ENCODE data around the gene CDYL. TPM values are rescaled to one million over a fixed set of nuclear protein-coding genes. Genes with fewer than 3 reads are reported as not detected.
A peak's percentile ranks its signal among the peaks of the same experiment; 100 is the strongest.

CDYL gene
- polyA plus RNA-seq, 3 donors, result 2.9 to 21.2 (median 4.2) TPM

DNA sequence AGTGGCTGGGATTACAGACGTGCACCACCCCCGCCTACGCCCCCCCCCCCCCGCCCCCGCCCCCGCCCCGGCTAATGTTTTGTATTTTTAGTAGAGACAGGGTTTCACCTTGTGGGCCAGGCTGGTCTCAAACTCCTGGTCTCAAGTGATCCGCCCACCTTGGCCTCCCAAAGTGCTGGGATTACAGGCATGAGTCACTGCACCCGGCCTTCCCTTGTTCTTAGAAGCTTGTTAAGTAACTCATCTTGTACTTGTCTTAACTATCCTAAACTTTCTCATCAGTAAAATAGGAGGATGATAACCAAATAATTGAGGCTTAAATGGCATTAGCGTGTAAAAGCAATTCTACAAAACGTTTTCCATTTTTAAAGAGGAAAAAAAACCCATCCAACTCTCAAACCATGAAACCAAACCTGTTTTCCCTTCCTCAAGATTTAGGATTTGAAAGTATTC, 4.2 kb downstream of the CDYL start:
- peaks cover 58% of the 10 kb centered on the region for H3K4me1 Mint-ChIP-seq
- H3K36me3 Mint-ChIP-seq, result peaks cover 0 to 3% of the 10 kb centered on the region in 2 donors
- Histone ChIP-seq H3K27ac (ENCODE audit: low read depth in 1 of 2, low read length in 2 of 2) (no peak overlapping the region), H4K20me1 (ENCODE audit: insufficient read depth, low read length) (peaks cover 83% of the 10 kb centered on the region), H3K79me2 (ENCODE audit: insufficient read depth, low read length) (peaks cover 84% of the 10 kb centered on the region), H3K9me3 (replicated peaks in 1 of 2; ENCODE audit: control insufficient read depth in 1 of 2, insufficient read depth in 1 of 2, low read length in 2 of 2) (no peaks in the 10 kb centered on the region), H3K27me3 (ENCODE audit: control insufficient read depth in 2 of 2, insufficient read depth in 2 of 2, low read length in 2 of 2) (no peaks in the 10 kb centered on the region), H3K4me3 (replicated peaks in 1 of 3; ENCODE audit: low read depth in 2 of 3, low read length in 3 of 3) (no peak overlapping the region), H3K36me3 (replicated peaks in 1 of 2; ENCODE audit: control insufficient read depth in 1 of 2, insufficient read depth in 2 of 2, low read length in 2 of 2) (no peaks in the 10 kb centered on the region), H3K9ac (ENCODE audit: insufficient read depth, low read length, poor library complexity, severe bottlenecking) (no peak overlapping the region), H3K4me1 (ENCODE audit: control insufficient read depth in 1 of 2, insufficient read depth in 2 of 2, low read length in 2 of 2) (peaks cover 27 to 44% of the 10 kb centered on the region in 2 donors), H3K4me2 (replicated peaks; ENCODE audit: extremely low read depth, low read length, poor library complexity, severe bottlenecking) (no peak overlapping the region), H2AFZ (ENCODE audit: insufficient read depth, low read depth, low read length, poor library complexity, severe bottlenecking) (no peak overlapping the region)
- intact Hi-C loops (cut with micrococcal nuclease), result no loop called here
- H3K9me3 Mint-ChIP-seq, result peaks cover 4 to 10% (median 9%) of the 10 kb centered on the region in 7 donors
- H3K27ac Mint-ChIP-seq, result no peak overlapping the region
- 83% methylated on average over 1 of the region's 11 CpGs for WGBS (ENCODE audit: insufficient coverage)
- H3K27me3 Mint-ChIP-seq (ENCODE audit: low read depth in 3 of 3), result no peaks in the 10 kb centered on the region
- no peak overlapping the region for H3K4me3 Mint-ChIP-seq
- TF ChIP-seq, protein P1, sequence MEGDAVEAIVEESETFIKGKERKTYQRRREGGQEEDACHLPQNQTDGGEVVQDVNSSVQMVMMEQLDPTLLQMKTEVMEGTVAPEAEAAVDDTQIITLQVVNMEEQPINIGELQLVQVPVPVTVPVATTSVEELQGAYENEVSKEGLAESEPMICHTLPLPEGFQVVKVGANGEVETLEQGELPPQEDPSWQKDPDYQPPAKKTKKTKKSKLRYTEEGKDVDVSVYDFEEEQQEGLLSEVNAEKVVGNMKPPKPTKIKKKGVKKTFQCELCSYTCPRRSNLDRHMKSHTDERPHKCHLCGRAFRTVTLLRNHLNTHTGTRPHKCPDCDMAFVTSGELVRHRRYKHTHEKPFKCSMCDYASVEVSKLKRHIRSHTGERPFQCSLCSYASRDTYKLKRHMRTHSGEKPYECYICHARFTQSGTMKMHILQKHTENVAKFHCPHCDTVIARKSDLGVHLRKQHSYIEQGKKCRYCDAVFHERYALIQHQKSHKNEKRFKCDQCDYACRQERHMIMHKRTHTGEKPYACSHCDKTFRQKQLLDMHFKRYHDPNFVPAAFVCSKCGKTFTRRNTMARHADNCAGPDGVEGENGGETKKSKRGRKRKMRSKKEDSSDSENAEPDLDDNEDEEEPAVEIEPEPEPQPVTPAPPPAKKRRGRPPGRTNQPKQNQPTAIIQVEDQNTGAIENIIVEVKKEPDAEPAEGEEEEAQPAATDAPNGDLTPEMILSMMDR (IDR thresholded peaks at IDR 0.05), result no peak
- no peak for DNase-seq

DNA sequence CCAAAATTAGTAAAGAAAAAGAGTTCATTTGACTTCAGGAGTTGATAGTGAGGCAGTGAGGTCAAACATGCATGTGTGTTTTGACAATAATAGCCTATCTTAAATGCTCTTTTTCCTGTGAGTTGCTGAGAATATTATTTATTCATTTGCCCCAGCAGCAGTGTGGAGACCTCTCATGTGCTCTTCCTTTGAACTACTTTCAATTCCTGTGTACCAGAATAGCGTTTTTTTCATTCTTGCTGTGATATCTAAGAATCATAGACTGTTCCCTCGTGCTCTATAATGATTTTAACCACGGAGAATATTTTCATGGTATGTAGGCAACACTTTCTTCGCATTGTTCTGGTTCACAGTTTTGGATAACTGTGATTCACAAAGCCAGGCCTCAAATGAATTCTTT, 5.2 kb downstream of the CDYL start:
- Mint-ChIP-seq H3K27ac (peak overlapping the region in 1 of 7 donors; percentile 16), H3K27me3 (ENCODE audit: low read depth in 3 of 3) (no peaks in the 10 kb centered on the region), H3K9me3 (peaks cover 4 to 10% (median 9%) of the 10 kb centered on the region in 7 donors), H3K4me3 (no peak overlapping the region), H3K36me3 (peaks cover 0 to 3% of the 10 kb centered on the region in 2 donors), H3K4me1 (peaks cover 60% of the 10 kb centered on the region)
- Histone ChIP-seq H3K4me3 (replicated peaks in 1 of 3; ENCODE audit: low read depth in 2 of 3, low read length in 3 of 3) (no peak overlapping the region), H3K9ac (ENCODE audit: insufficient read depth, low read length, poor library complexity, severe bottlenecking) (no peak overlapping the region), H2AFZ (ENCODE audit: insufficient read depth, low read depth, low read length, poor library complexity, severe bottlenecking) (no peak overlapping the region), H3K79me2 (ENCODE audit: insufficient read depth, low read length) (peaks cover 94% of the 10 kb centered on the region), H4K20me1 (ENCODE audit: insufficient read depth, low read length) (peaks cover 93% of the 10 kb centered on the region), H3K36me3 (replicated peaks in 1 of 2; ENCODE audit: control insufficient read depth in 1 of 2, insufficient read depth in 2 of 2, low read length in 2 of 2) (no peaks in the 10 kb centered on the region), H3K9me3 (replicated peaks in 1 of 2; ENCODE audit: control insufficient read depth in 1 of 2, insufficient read depth in 1 of 2, low read length in 2 of 2) (no peaks in the 10 kb centered on the region), H3K4me1 (ENCODE audit: control insufficient read depth in 1 of 2, insufficient read depth in 2 of 2, low read length in 2 of 2) (peaks cover 27 to 44% of the 10 kb centered on the region in 2 donors), H3K27ac (ENCODE audit: low read depth in 1 of 2, low read length in 2 of 2) (no peak overlapping the region), H3K27me3 (ENCODE audit: control insufficient read depth in 2 of 2, insufficient read depth in 2 of 2, low read length in 2 of 2) (no peaks in the 10 kb centered on the region), H3K4me2 (replicated peaks; ENCODE audit: extremely low read depth, low read length, poor library complexity, severe bottlenecking) (no peak overlapping the region)
- intact Hi-C loops (cut with micrococcal nuclease), result no loop called here
- 43% methylated on average over 4 of the region's 4 CpGs for WGBS (ENCODE audit: insufficient coverage)
- no peak for DNase-seq
- TF ChIP-seq, protein P1 (IDR thresholded peaks at IDR 0.05), result no peak
